SKM-1 treated with dmso at 0.1 percent for 144 hours (cell line): ENCODE data around the gene VSIG10L2.
"Not testable (repeated sequence)": the region's sequence is repeated elsewhere in the genome, so short reads cannot be mapped to it uniquely, and the experiment has no call there.

Experiments
- DNase-seq: peaks from one replicate; lab custom pipeline; 2025; ENCODE audit not compliant: unreplicated experiment; lab: John Stamatoyannopoulos, UW

Gene VSIG10L2

GRCh38 chr11:125945797-125946520 is at the start of gene VSIG10L2:
Gene VSIG10L2, plus strand, starts transcription at chr11:125946044. Its CDS starts 12 bp downstream, at chr11:125946056.
- no peak for DNase-seq

GRCh38 chr11:125901872-125902271 is 44.0 kb upstream of the VSIG10L2 start:
- no peak for DNase-seq

DNA sequence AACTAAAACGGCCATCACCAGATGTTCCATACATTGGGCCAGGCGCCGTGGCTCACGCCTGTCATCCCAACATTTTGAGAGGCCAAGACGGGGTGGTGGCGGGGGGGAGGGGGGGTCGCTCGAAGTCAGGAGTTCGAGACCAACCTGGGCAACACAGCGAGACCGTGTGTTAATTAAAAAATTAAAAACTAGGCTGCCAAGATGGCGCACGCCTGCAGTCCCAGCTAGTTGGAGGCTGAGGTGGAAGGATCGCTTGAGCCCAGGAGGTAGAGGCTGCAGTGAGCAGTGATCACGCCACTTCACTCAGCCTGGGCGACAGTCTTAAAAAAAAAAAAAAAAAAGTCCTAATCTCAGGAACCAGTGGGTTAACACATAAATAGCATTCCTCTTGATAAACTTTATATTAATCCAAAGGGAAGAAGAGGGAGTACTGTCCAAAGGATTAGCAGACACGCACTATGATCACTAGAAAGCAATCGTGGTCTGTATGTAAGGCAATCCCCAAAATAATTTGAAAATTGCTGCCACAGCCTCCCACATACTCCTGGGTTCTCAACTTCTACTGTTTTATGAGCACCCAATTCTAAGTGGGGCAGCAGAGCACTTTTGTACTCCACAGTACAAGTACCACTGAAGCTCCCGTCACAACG is 43.4 kb upstream of the VSIG10L2 start:
- DNase-seq, result no peak

DNA sequence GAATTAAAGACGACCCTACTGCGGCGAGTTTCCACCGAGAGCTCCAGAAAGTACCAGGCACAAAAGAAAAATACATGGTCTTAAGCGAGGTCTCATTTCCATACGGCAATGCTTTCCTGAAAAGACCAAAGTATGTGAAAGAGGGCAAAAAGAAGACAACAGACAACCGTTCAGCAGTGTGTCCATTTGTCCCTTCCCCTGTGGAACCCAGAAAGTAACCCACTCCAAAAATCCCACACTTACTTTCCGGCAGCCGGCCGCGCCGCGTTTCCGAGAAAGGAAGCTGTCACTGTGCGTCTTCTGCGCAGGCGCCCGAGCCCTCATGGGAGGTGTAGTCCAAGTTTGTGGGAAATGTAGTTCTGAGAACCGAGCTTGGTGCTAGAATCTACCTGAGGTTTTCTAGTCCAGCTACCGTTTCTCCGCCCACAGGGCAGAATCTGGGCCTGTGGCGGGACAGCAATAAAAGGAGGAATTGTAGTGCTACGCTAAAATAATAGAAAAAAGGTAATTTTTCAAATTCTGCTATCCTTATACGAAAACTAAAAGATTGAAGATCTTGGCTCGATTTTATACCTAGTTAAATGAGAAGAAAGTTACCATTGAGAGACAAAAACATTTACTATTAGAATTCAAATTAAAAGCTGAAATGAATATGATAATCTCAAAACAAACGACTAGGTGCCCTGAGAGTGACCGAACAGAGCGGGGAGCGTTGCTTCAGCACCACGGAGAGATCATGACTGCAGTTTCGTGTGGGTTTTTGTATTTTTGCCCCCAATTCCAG is 42.7 kb upstream of the VSIG10L2 start, which contains the start of gene PUS3:
PUS3 (minus strand) TSS at position 280 of the 784 bp plus-strand sequence. CDS start 6,922 bp downstream, outside the sequence.
- DNase-seq, result peak; percentile 77

- DNase-seq, result no peak
These were observed 41.9 kb upstream of the VSIG10L2 start, which contains the start of gene DDX25 for GRCh38 chr11:125903711-125904659. Gene DDX25, plus strand, starts transcription at chr11:125904508. Its CDS starts 10 bp downstream, at chr11:125904518.

DNA sequence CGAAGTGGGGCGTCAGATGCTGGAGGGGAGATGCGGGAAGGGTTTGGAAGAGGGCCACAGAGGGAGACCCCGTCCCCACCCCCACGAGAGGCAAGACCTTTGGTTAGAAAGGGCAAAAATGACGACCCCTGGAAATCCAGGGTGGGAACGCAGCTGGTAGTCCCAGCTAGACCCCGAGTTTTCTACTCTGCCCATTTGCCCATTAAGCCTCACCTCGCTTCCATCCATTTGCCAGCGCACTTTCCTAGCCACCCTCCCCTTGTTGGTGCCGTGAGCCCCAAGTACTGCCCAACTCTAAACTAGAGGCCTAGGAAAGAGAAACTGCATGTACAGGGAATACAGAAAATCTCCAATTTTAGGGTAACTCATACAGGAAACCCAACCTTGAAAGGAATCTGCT is 41.2 kb upstream of the VSIG10L2 start:
- DNase-seq, result no peak

GRCh38 chr11:125910226-125910849 is 35.5 kb upstream of the VSIG10L2 start:
- no peak for DNase-seq

- not testable (repeated sequence) for DNase-seq
These were observed 31.2 kb upstream of the VSIG10L2 start for GRCh38 chr11:125914601-125915000.

DNA sequence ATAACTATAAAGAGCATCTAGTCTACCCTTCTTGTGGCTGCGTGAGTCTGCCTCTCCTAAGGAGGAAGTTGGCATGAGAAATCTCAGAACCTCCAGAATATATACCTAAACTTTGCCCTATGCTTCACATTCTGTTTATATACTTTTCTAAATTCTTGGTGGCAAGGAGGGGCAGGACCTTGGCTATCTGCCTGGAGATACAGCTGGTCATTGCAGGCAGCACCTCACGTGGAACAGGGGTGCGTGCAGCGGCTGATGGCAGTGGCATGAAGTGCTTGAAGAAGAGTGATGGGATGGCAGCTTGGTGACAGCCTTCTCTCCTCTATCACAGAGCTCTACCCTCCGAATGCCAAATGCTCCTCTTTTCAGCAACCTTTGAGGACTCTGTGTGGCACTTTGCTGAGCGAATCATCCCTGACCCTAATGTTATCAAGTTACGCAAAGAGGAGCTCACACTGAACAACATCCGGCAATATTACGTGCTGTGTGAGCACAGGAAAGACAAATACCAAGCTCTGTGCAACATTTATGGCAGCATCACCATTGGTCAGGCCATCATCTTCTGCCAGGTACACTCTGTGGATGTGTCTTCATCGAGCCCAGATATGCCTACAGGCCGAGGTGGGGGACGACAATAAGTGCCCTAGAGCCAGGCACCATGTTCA is 29.0 kb upstream of the VSIG10L2 start:
- DNase-seq, result no peak

DNA sequence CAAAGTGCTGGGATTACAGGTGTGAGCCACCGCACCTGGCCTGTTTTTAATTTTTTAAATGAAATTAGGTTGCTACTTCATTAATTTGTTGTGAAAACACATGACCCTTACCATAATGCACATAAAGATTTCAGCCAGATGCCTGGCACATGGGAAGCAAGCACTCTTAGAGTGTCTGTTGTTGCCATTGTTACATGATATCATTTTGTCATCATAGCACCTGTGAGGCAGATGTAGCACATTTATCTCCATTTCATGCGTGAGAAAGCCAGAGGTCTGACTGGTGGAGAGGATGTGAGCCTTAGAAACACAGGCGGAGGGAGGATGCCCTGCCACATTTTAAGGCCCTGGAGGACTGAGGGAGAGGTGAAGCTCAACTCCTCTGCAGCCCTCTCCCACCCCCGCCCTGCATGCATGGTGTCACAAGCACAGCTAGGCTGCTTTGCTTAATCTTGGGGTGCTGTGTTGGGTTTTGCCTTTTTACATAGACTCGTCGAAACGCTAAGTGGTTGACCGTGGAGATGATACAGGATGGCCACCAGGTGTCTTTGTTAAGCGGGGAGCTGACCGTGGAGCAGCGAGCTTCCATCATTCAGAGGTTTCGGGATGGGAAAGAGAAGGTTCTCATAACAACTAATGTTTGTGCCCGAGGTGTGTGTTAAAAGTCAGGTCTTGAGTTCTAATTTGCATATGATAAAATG is 27.6 kb upstream of the VSIG10L2 start:
- DNase-seq, result no peak

DNA sequence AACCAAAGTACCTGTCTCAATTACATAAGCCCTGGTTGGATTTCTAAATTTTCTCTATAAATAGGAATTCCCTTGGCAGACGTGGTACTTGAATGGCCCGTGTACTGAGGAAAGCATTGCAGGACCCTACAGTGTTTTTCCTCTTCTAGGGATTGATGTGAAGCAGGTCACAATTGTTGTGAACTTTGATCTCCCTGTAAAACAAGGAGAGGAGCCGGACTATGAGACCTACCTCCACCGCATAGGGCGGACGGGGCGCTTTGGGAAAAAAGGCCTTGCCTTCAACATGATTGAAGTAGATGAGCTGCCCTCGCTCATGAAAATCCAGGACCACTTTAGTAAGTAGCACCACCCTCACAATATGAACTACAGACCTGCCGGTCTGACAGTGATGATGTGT is 24.8 kb upstream of the VSIG10L2 start:
- DNase-seq, result no peak

GRCh38 chr11:125922156-125922555 is 23.7 kb upstream of the VSIG10L2 start:
- no peak for DNase-seq

DNA sequence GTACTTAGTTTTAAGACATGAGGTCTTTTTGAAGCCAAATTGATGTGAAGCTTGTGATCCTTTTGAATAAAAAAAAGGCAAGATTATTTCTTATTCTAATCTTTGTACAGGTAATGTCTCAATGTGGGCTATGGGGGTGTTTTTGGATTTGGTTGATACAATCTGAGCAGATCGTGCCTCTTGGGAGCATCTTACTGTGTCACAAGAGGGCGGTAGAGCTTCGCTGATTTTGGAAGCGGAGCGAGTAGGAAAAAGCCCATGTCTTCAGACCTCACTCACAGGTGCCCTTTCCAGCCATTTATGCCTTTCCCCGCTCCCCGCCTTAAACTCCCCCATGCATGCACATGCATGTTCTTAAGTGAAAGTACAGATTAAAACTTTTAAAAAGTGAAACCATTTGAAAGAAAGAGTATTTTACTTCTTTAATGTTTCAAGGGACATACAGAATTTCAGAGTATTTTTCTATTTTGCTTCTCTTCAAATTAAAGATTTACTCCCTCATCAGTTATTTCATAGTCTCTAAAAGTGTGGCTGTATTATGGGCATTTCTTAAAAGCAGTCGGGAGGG is 22.7 kb upstream of the VSIG10L2 start:
- peak; percentile 70 for DNase-seq

DNA sequence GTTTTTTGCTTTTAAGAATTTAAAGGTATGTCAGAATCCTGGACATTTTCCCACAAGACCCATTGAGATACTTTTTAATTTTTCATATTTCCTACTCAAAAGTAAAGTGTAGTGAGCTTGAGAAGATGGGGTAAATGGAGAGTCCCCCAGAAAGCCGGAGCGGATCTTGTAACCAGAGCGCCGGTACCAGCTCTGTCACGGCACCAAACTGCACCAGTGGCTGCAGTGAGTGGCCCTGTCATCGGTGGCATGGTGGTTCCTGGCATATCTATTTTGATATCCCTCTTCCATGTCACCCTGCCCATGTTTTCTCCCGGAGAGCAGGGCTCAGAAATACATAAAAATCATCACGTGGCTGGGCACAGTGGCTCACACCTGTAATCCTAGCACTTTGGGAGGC is 22.2 kb upstream of the VSIG10L2 start:
- no peak for DNase-seq

- no peak for DNase-seq
These were observed 21.3 kb upstream of the VSIG10L2 start for GRCh38 chr11:125924384-125925007.

DNA sequence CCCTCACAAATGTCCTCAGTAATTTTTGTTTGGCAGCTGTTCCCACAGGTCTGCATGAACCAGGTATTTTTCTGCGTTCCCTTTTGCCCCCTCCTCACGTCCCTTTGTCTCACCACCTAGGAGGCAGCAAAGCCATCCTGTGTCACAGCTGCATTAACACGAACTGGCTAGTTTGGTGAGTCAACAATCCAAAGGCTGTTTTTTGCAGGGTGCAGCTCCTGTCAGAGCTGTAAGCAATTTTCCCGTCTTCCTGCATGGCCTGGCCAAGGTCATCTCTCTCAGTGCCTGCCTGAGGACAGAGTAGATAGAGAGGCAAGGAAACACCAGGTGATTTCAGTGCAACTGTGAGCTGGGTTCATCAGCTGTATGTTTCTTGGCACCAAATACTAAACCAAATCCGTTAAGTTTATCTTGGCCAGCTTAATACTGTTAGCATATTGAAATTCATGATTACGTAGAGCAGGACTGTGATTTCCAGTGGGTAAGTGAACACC is 20.6 kb upstream of the VSIG10L2 start:
- no peak for DNase-seq

GRCh38 chr11:125925804-125926203 is 20.0 kb upstream of the VSIG10L2 start:
- no peak for DNase-seq

- no peak for DNase-seq
These were observed 19.2 kb upstream of the VSIG10L2 start for GRCh38 chr11:125926682-125927081.
